GM21526 (cell line): ENCODE measurements around the gene FBXL16.

Experiments used
- ATAC-seq: cut with Tn5 transposase; IDR thresholded peaks from one replicate; pipeline ENCODE4 v1.9.1; 2021; ENCODE audit warnings: moderate library complexity; ENCODE audit not compliant: unreplicated experiment, low FRiP score

FBXL16 gene

DNA sequence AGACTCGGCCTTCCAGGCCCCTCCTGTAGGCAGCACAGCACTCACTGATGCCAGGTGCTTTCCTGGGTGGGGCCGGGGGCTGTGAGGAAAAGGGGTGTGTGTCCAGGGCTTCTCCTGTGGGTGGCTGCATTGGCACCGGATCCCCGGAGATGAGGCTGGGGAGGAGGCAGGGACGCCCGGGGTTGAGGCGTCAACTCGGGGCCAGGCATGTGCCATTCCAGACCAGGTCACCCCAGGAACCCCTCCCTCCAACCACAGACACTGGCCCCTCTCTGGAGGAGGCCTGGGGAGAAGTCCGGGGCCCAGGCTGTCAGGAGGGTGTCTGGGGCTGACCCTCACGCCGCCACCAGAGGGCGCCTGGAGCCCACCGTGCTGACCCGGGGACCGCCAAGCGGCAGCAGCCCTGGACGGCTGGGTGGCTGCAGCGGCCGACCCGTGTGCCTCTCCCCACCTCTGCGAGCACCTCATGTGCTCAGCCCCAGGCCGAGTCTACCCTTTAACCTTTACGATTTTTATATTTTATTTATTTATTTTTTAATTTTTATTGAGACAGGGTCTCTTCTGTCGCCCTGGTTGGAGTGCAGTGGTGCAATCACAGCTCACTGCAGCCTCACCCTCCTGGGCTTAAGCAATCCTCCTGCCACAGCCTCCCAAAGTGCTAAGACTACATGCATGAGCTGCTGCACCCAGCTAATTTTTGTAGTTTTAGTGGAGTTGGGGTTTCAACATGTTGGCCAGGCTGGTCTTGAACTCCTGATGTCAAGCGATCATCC, 6.1 kb upstream of the FBXL16 start:
- no peak for ATAC-seq

DNA sequence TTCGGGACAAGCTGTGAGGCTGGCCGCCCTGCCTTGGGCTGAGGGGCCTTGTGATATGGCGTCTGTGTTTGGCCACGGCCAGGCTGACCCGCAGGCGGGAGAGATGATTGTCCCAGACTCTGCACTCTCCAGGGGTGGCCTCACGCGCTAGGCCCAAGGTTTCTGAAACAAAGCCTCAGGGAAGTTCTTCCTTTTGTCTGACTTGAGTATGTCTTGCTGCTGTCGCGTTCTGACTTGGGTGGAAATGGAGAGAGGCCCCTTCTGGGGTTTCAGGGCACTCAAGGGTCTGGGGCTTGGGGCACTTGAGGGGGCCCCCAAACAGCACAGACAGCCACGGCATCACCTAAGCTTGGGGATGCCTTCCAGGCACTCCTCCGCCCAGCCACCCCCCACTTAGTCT, 5.5 kb upstream of the FBXL16 start:
- ATAC-seq = no peak

DNA sequence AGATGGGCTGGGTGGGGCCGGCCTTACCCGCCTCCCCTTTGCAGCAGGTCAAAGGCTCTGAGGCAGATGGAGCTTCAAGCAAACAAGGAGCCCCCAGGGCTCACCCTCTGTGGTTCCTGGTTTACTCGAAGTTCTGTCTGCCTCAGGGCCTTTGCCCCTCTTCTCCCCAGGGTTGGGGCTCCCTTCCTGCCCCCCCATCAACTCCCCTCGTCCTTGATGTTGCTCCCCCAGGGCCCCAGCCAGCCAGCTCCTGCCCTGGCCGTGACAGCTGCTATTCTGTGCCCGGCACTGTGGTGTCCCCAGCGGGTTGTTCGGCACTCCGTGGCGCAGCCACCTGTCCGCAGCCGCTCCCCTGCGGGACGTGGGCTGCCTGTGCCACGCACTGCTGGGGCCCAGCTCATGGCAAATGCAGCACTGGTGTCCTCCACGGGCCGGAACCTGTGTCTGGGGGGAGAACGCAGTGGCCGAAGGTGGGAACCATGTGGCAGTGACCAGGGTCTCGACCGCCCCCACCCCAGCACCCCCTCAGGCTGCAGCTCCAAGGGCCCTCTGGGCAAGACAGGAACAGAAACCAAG, 5.0 kb upstream of the FBXL16 start:
- no peak for ATAC-seq

DNA sequence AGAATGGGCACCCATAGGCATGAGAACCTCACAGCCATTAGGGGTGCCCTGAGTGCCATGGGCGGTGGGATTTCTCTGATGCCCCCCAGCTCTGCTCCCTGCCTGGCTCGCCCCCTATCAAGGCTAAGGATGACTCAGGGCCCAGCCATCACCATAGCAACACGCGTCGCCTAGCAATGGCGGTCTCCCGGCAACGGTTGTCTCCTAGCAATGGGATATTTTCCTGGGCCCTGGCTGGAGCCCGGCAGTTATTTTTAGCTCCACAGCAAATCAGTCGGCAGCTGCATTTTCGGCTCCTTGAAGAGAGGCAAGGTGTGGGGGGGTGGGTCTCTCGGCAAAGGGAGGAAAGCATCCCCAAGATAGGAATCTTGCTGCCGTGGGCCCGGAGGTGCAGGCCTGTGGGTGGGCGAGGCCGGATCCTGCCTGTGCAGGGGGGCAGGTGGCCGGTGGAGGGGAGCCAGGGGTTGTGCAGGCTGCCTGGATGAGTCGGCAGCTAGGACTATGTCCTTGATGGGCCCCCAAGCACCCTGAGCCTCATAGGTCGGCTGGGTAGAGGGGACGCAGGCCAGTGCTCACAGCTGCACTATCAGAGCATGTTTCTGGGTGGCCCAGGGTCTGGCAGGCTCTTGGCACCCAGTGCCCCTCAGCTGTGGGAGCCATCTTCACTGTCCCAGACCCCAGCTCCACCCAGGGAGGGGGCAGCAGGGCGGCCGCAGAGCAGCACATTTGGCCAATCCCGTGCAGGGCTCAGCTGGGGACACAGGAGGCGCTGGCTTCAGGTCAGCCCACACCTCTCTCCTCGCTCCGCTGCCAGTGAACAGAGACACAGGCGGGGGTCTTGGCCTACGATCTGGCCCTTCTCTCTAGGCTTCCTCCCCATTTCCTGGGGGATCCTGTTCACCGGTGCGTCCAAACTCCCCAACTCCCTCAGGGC, 4.2 kb upstream of the FBXL16 start:
- no peak for ATAC-seq

DNA sequence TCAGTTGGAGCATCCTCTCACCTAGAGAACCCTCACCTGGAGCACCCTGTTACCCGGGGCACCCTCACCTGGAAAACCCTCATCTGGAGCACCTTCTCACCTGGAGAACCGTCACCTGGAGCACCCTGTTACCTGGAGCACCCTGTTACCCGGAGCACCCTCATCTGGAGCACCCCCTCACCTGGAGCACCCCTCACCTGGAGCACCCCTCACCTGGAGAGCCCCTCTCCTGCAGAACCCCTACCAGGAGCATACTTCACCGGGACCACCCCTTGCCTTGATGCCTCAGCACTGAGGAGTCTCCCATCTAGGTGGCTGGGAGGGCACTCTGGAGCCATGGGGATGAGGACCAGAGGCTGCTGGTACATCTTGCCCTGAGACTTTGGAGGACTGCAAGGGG, 3.4 kb upstream of the FBXL16 start:
- ATAC-seq = no peak

DNA sequence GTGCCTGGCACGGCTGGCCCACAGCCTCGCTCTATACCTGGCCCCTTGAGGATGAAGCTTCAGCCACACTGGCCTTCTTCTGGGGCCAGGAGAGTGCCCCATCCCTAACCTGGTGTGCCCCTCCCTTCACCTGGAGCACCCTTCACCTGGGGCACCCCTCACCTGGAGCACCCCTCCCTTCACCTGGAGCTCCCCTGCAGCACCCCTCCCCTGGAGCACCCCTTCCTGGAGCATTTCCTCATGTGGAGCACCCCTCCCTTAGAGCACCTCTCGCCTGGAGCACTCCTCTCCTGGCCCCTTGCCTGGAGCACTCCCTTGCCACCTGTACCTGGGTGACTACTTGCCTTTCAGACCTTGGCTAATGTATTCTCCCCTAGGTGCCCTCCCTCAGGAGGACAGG, 2.4 kb upstream of the FBXL16 start:
- no peak for ATAC-seq

DNA sequence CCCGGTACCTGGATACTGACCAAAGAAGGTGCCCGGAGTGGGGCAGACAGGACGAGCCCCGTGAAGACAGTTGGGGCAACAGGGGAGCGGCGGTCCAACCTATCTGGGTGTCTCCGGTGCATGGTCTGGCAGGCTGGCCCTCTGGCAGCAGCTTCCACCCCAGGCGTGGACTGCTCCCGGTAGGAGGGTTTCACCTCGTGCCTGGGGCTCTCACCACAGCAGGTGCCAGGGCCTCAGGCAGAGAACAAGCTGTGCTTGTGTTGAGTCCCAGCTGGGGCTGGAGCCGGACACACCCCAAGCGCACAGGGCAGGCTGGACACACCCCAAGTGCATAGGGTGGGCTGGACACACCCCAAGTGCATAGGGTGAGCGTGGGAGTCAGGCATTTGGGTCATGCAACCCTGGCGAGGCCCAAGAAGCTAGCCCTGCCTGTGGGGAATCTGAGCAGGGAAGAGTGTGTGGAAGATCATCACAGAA, 1.5 kb upstream of the FBXL16 start:
- ATAC-seq = no peak

DNA sequence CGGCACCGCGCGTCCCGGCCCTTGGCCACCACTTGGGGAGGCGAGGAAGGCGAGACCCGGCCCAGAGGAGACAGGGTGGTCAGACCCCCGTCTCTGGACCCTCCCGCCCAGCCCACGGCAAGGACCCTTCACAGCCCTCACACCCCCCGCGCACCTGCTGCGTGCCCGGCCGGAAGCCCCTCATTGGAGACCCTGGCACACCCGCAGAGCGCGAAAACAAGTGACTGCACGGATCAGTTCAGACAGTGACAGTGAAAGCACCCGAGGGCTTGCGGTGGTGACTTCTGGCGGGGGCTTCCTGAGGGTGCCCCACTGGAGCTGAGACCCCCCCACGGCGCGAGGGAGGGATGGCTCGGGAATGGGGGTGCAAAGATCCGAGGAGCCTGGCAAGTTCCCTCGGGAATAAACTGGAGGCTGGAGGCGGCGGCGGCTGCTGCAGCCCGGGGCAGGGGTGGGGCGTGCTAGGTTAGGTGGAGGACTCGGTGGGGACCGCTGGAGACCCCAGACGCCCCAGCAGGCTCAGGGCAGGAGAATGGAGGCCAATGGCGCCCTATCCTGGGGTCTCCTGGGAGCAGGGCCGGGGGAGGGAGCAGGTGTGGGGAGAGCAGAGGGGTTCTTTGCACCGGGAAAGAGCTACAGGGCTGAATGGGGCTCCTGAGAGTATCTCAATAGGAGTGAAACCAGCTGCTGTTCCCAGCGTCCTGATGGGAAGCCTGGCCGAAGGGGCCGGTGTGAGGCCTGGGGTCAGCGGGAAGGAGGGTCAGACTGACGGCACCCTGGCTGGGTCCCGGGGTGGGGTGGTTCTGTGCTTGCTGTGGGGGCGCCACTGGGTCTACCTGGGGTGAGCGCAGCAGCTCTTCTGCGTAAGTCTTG, 824 bp upstream of the FBXL16 start:
- ATAC-seq = no peak

DNA sequence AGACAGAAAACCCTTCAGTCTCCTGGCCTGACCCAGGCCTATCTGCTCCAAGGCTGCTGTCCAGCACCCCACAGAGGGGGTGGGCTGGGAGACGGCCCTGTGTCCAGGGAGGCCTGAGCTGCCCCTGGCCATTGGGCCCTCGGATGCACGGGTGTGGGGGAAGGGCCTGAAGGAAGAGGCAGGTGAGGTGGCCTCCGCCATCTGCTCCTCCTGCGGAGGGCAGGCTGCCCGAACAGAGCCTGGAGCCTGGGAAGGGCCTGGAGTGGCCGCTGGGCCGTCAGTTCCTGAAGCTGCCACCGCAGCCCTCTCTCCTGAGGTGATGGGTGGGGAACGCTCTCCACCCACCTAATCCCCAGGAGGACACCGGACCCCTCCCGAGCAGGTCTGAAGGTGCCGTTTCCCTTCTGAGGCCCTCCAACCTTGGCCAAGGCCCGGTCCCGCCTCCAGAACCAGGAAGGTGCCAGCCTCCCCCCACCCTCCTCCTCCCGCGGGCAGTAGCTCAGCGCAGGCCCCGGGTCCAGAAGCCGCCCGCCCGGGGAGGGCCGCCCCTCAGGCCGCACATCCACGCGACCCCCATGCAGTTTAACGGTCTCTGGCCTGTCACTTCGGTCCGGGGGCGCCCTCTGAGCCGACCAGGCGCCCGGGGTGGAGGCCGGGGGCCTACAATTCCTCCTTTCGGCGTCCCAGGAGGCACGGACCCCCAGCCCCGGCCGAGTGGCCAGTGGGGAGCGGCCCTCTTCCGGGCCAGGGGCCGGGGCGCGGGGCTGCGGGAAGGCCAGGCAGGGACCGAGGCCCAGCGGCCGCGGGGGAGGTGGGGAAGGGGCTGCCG, 835 bp downstream of the FBXL16 start:
- no peak for ATAC-seq

DNA sequence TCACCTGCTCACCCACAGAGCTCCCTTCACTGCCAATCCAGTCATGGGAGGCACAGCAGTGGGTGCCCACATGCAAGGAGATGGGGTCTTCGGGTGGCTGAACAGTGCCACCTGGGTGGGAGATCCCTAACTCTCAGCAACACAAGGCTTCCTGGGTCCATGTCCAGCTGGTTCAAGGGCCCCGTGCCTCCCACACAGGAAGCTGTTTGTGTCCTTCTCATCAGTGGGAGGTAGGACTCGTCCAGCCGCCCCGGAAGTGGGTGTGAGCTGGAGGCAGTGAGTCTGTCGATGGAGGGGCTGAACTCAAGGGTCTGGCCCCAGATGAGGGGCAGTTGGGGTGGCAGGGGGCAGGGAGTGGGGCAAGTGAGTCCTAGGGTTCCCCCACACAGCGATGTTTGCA, 1.6 kb downstream of the FBXL16 start:
- ATAC-seq = no peak

DNA sequence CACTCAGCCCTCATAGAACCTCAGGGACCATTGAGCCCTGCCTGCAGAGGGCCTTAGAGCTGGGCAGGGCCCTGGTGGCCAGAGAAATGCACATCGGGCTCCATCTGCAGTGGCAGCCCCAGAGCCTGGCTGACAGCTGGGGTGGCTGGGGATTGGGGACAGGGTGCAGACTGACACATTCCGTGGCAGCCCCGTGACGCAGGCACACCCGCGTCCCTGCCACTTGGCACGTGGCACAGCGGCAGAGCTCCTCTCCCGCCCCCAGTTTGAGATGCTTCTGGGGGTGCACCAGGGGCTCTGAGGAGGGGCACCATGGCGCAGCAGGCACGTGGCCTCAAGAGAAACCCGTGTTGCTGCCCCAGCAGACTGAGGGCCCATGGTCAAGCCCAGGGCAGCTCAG, 2.2 kb downstream of the FBXL16 start:
- ATAC-seq = no peak

DNA sequence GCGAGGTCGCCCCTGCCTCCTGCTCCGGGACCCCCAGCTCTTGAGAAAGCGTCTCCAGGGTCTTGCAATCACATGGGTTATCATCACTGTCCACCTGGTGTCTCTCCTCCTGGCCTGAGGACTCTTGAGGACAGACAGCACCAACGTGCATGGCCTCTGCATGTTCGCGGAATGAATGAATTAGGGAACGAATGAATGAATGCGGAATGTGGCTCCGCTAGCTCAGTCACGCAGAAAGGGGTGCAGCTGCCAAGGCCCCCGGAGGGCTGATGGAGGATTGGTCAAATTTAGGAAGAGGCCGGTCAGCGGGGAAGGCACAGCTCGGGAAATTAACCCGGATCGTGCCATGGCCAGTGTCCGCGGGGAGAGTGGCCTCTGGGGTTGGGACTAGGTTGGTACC, 3.3 kb downstream of the FBXL16 start:
- no peak for ATAC-seq

DNA sequence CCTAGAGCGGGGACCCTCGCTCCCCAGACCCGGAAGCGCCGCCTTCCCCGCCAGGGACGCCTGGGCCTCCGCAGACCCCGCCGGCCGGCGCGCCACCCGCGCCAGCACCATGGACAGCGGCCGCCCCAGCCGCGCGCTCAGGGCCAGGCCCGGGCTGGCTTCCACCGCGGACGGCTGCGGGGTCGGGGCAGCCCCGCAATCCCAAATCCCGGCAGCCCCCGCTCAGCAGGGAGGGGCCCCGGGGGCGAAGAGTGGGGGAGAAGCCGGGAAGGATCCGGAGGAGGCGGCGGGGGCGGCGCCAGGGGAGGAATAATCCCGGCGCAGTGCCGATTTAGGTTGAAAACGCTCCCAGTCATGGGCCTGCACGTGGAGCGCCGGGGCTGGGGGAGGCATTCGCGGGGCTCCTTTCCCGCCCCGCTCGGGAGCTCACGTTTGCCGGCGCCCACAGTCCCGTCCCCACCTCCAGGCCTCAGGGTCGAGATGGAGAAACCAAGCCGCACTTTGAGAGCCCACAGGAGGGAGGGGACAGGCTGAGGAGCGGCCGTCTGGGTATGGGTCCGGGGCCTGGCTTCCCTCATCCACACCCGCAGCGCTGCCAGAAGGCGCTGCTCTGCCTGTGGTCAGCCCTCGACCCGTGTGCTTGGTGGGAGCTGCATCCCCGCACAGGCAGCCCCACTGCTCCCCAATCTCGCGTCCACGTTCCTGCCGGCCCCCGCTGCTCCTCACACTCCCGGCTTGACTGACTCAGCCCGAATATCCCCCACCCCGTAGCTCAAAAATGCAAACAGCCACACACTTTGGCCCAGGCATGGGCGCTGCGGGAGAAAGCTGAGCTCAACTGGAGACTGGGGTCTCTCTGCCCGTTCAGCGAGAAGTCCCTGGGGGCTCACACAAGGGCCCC, 4.7 kb downstream of the FBXL16 start:
- ATAC-seq = no peak

DNA sequence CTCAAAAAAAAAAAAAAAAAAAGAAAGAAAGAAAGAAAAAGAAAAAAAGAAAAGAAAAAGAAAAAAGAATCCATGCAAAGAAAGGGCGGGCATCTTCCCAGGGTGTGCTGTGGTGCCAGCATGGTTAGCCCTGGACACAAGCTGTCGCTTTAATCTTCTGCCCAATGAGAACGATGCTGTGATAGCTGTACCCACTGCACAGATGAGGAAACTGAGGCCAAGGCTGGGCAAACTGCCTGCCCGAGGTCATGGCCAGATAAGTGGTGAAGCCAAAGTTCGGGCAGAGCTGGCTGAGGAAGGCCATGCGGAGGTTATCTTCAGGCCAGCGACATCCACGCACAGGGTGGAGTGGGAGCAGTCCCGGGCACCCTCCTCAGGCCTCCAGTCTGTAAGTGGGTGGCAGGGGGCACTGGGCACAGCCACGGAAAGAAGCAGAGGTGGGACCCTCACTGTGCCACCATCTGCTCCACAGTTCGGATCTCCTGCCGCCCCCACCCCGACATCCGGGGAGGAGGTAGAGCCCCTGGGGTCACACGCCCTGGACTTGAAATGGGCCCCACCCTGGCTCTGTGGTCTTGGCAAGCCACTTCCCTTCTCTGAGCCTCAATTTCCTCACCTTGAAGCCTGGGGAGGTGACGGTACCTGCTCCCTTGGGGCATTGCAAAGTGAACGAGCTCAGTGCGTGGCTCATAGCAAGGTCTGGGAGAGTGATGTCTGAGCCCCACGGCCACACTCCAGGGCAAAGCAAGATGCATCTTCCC, 6.5 kb downstream of the FBXL16 start:
- no peak for ATAC-seq

DNA sequence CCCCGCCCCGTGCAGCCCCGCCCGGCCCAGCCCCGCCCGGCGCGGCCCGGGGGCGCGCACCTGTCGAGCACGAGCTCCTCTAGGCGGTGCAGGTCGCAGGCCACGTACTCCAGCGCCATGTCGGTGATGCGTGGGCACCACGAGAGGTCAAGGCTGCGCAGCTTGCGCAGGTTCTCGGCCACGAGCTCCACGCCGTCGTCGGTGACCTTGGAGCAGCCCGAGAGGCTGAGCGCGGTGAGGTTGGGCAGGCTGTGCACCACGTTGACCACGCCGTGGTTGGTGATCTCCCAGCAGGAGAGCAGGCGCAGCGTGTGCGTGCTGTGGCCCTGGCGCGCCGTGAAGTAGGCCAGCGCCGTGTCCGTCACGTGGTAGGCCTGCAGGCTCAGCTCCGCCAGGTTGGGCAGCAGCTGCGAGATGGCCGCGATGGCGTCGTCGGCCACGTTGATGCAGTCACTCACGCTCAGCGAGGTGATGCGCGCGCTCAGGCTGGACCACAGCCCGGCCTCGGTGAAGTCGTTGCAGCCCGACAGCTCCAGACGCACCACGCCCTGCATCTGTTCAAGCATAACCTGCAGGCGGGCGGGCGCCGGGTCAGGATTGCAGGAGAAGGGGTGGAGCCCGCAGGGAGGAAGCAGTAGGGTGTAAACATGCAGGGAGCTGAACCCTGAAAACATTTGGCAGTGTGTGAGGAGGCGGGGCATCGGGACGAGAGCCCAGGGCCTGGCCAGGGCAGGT, 10.1 kb downstream of the FBXL16 start:
- ATAC-seq = no peak

DNA sequence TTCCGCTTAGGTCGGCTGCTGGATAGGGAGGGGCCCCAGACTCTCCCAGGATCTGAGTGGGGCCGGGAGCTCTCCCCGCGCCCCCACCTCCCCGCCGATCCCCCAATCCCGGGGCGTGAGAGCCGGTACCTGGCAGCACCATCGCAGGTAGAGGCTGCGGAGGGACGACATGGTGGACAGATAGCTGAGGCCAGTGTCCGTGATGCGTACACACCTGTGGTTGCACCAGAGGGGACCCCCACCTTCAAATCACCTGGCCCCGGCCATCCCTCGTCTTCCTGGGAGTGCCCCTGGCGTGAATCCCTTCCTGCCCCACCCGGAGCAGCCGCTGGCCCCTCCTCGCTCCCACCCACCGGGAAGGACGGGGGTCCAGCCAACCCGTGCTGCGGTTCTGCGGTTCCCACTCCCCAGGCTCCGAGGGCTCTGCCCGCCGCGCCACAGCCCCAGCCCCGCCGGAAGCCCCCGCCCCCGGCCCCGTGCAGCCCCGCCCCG, 10.7 kb downstream of the FBXL16 start:
- ATAC-seq = no peak
